GM12878 (cell line): ENCODE measurements around the gene HMSD. TPM values are rescaled to one million over a fixed set of nuclear protein-coding genes. Genes with fewer than 3 reads are reported as not detected.

Experiments
- ATAC-seq: fragments of 200-7000 bp; cut with Tn5 transposase; 3 replicates; pipeline ENCODE4 v1.9.1; 2020; ENCODE audit warnings: mild to moderate bottlenecking, moderate library complexity
- BruUV-seq: library from RNA; stranded (reverse); fragments of 400-500 nt; replicated peaks from 2 replicates; lab custom pipeline; 2021; lab: Mats Ljungman, UMichigan
- CTCF ChIA-PET: fragments of 300-600 bp; sonication (Branson Sonifier 250); formaldehyde crosslinking; extraction: SDS; loops from one replicate; lab custom pipeline; 2021; ENCODE audit warnings: inconsistent platforms; lab: Yijun Ruan, JAX
- POLR2A ChIA-PET: fragments of 350-600 bp; formaldehyde crosslinking; extraction: SDS; loops from one replicate; lab custom pipeline; 2021; ENCODE audit warnings: inconsistent platforms; lab: Charles Lee
- RAD21 ChIA-PET: fragments of 300-600 bp; sonication (Branson Sonifier 250); formaldehyde crosslinking; loops from one replicate; lab custom pipeline; 2023; ENCODE audit warnings: antibody characterized with exemption; ENCODE audit not compliant: unreplicated experiment; lab: Charles Lee
- SMC1A ChIA-PET: fragments of 300-600 bp; sonication (Branson Sonifier 250); formaldehyde crosslinking; loops from one replicate; lab custom pipeline; 2023; ENCODE audit not compliant: unreplicated experiment, uncharacterized antibody; lab: Charles Lee
- DNase-seq: peaks from one replicate; pipeline ENCODE4 v3.0.0-alpha.2; 2011; ENCODE audit warnings: low read depth, low spot score
- FAIRE-seq: peaks from 3 replicates; lab custom pipeline; 2011; peaks lifted over from hg19 to GRCh38; lab: Jason Lieb, UNC
- H2AFZ ChIP-seq: 2 replicates; pipeline ENCODE4 v1.6.0; 2011; ENCODE audit warnings: low read depth, low read length, control low read depth; ENCODE audit not compliant: control insufficient read depth
- H3K27ac ChIP-seq: 2 replicates; pipeline ENCODE4 v1.5.1; 2011; ENCODE audit warnings: control low read depth; ENCODE audit not compliant: control insufficient read depth, insufficient read depth
- H3K27me3 ChIP-seq, 2 experiments: replicated peaks in 1 of 2; 2 replicates each; pipeline versions ENCODE4 v1.6.0 to v1.6.1; 2011; ENCODE audit warnings: low read length in 1 of 2; ENCODE audit not compliant: control insufficient read depth in 2 of 2, insufficient read depth in 2 of 2
- H3K36me3 ChIP-seq, 2 experiments: 2 replicates each; pipeline ENCODE4 v1.5.1; 2011; ENCODE audit warnings: low read length in 1 of 2; ENCODE audit not compliant: control insufficient read depth in 2 of 2, insufficient read depth in 2 of 2
- H3K4me1 ChIP-seq: 2 replicates; pipeline ENCODE4 v1.6.1; 2011; ENCODE audit warnings: mild to moderate bottlenecking, low read length, moderate library complexity, mixed read lengths; ENCODE audit not compliant: control insufficient read depth, insufficient read depth
- H3K4me2 ChIP-seq: 2 replicates; pipeline ENCODE4 v1.6.0; 2011; ENCODE audit warnings: control low read depth; ENCODE audit not compliant: control insufficient read depth, insufficient read depth
- H3K4me3 ChIP-seq: fragments of 200-600 bp; sonication (generic); 2 replicates; pipeline ENCODE4 v1.5.1; 2016
- H3K79me2 ChIP-seq: 2 replicates; pipeline ENCODE4 v1.6.0; 2011; ENCODE audit warnings: low read length; ENCODE audit not compliant: control insufficient read depth, insufficient read depth
- H3K9ac ChIP-seq: 2 replicates; pipeline ENCODE4 v1.8.0; 2011; ENCODE audit warnings: low read length, control low read depth, mixed read lengths; ENCODE audit not compliant: control insufficient read depth, insufficient read depth
- H3K9me3 ChIP-seq: replicated peaks from 3 replicates; pipeline ENCODE4 v1.5.1; 2011; ENCODE audit warnings: mild to moderate bottlenecking, low read length; ENCODE audit not compliant: control insufficient read depth, insufficient read depth
- H4K20me1 ChIP-seq: 2 replicates; pipeline ENCODE4 v1.6.0; 2011; ENCODE audit not compliant: control insufficient read depth, insufficient read depth
- DPF2 ChIP-seq: fragments of 450-650 bp; IDR thresholded peaks from 2 replicates; pipeline ENCODE4 v1.6.1; 2017; ENCODE audit warnings: mild to moderate bottlenecking
- ETV6 ChIP-seq, 2 experiments: fragments of 450-650 bp in 1 of 2; IDR thresholded peaks in 1 of 2; conservative IDR thresholded peaks in 1 of 2; 2 replicates each; pipeline ENCODE4 v1.6.1; 2014; ENCODE audit warnings: antibody characterized with exemption in 1 of 2, borderline replicate concordance in 1 of 2, low read depth in 1 of 2, mild to moderate bottlenecking in 1 of 2, moderate library complexity in 1 of 2
- GATAD2B ChIP-seq: fragments of 450-650 bp; conservative IDR thresholded peaks from 2 replicates; pipeline ENCODE4 v1.6.1; 2017; ENCODE audit warnings: low read depth, mild to moderate bottlenecking, moderate library complexity
- HCFC1 ChIP-seq: fragments of 150-350 bp; IDR thresholded peaks from 2 replicates; pipeline ENCODE4 v1.6.1; 2014; ENCODE audit warnings: low read length
- POLR2AphosphoS5 ChIP-seq: IDR thresholded peaks from 2 replicates; pipeline ENCODE4 v1.6.1; 2011; ENCODE audit warnings: mild to moderate bottlenecking, low read length, inconsistent platforms
- RBBP5 ChIP-seq: fragments of 200-600 bp; sonication (generic); conservative IDR thresholded peaks from 2 replicates; pipeline ENCODE4 v1.6.1; 2016
- SMAD1 ChIP-seq: fragments of 450-650 bp; IDR thresholded peaks from 2 replicates; pipeline ENCODE4 v1.6.1; 2018; ENCODE audit warnings: mild to moderate bottlenecking, low read depth; ENCODE audit not compliant: partially characterized antibody
- SPI1 ChIP-seq: IDR thresholded peaks from 2 replicates; pipeline ENCODE4 v1.6.1; 2011; ENCODE audit warnings: low read depth, mild to moderate bottlenecking, low read length, moderate library complexity, borderline replicate concordance; ENCODE audit not compliant: insufficient read depth
- TCF12 ChIP-seq: IDR thresholded peaks from 2 replicates; pipeline ENCODE4 v1.6.1; 2011; ENCODE audit warnings: low read depth, mild to moderate bottlenecking, low read length
- TCF3 ChIP-seq: IDR thresholded peaks from 2 replicates; pipeline ENCODE4 v1.6.1; 2012; ENCODE audit warnings: low read depth, mild to moderate bottlenecking, low read length, borderline replicate concordance; ENCODE audit not compliant: insufficient read depth
- ZNF622 ChIP-seq: fragments of 450-650 bp; IDR thresholded peaks from 2 replicates; pipeline ENCODE4 v1.6.1; 2017; ENCODE audit warnings: mild to moderate bottlenecking, inconsistent platforms
- WGBS: methylation state at CpG from one replicate; pipeline ENCODE4 v1.1.6; 2016; ENCODE audit warnings: low lambda C conversion rate; ENCODE audit not compliant: insufficient replicate concordance, insufficient coverage; ENCODE audit errors: missing lambda C conversion rate; 5-methylcytosine and 5-hydroxymethylcytosine counted together
- in situ Hi-C: fragments of 300-500 bp; cut with MboI; formaldehyde crosslinking; loops from 9 replicates; pipeline ENCODE4 v1.14.3; 2018; ENCODE audit warnings: mixed read lengths
- intact Hi-C: fragments of 100-400 bp; cut with micrococcal nuclease; formaldehyde crosslinking; loops from one replicate; pipeline ENCODE4 v1.14.2; 2022; ENCODE audit not compliant: unreplicated experiment
- polyA plus RNA-seq, 11 experiments: library from polyadenylated mRNA; depleted of rRNA in 4 of 11; unstranded in 6 of 11; stranded (reverse) in 5 of 11; fragments of >200 nt; fragmentation: Nextera tagmentation in 4 of 11; fragmentation: Illumina TruSeq in 1 of 11; extraction: Ambion mirVana in 4 of 11; extraction: Trizol in 1 of 11; gene quantifications; 1 replicate in 1 of 11; 2 replicates in 10 of 11; pipeline versions ENCODE4 v1.2.1 to v1.2.3, GENCODE V29; 2011 to 2016; ENCODE audit warnings: inconsistent platforms in 2 of 11, missing spikeins in 2 of 11, low read depth in 1 of 11
- total RNA-seq, 4 experiments: library from RNA; depleted of rRNA in 3 of 4; stranded (reverse); fragments of >200 nt in 3 of 4; fragmentation: Illumina TruSeq in 1 of 4; extraction: Trizol in 1 of 4; gene quantifications; 2 replicates each; pipeline versions ENCODE4 v1.2.1 to v1.2.3, GENCODE V29; 2013 to 2021
- TF ChIP-seq, protein P1 (sequence below): fragments of 450-650 bp; IDR thresholded peaks from 2 replicates; pipeline ENCODE4 v1.6.1; 2016; ENCODE audit warnings: mild to moderate bottlenecking
- TF ChIP-seq, protein P2 (sequence below): fragments of 450-650 bp; IDR thresholded peaks from 2 replicates; pipeline ENCODE4 v1.6.1; 2018; ENCODE audit warnings: borderline replicate concordance, mild to moderate bottlenecking; ENCODE audit not compliant: partially characterized antibody
- TF ChIP-seq, protein P3 (sequence below): fragments of 450-650 bp; IDR thresholded peaks from 2 replicates; pipeline ENCODE4 v1.6.1; 2017; ENCODE audit warnings: mild to moderate bottlenecking, moderate library complexity

HMSD gene
- total and polyA plus RNA-seq, 10 of the 15 experiments (the other 5 are each of a cell fraction or from before 2014, with no cell fraction given), result 11.7 to 83.9 (median 37.8) TPM

- TF ChIP-seq TCF3, result 0 out of 2 replicates have a peak, but pooled peaks have one; percentile 70
- peak; percentile 52 for TF ChIP-seq GATAD2B
- TF ChIP-seq SPI1, result peak; percentile 73
- TF ChIP-seq, protein P1, sequence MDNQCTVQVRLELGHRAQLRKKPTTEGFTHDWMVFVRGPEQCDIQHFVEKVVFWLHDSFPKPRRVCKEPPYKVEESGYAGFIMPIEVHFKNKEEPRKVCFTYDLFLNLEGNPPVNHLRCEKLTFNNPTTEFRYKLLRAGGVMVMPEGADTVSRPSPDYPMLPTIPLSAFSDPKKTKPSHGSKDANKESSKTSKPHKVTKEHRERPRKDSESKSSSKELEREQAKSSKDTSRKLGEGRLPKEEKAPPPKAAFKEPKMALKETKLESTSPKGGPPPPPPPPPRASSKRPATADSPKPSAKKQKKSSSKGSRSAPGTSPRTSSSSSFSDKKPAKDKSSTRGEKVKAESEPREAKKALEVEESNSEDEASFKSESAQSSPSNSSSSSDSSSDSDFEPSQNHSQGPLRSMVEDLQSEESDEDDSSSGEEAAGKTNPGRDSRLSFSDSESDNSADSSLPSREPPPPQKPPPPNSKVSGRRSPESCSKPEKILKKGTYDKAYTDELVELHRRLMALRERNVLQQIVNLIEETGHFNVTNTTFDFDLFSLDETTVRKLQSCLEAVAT, result no peak
- 0 out of 2 replicates have a peak, but pooled peaks have one; percentile 31 for TF ChIP-seq DPF2
- no peak for TF ChIP-seq SMAD1
- TF ChIP-seq ETV6 (conservative IDR thresholded peaks at IDR 0.05 in 1 of 2, IDR thresholded peaks at IDR 0.05 in 1 of 2; ENCODE audit: borderline replicate concordance in 1 of 2, low read depth in 1 of 2), result peak in 1 of 2 experiments; percentile 47; a peak in 1 of 4 replicates
- peak; percentile 68; the same call in 1 of the 2 replicates for TF ChIP-seq TCF12
- no peak for TF ChIP-seq ZNF622
Observed at GRCh38 chr18:63936932-63937393, 12.1 kb upstream of the HMSD start (continued).

DNA sequence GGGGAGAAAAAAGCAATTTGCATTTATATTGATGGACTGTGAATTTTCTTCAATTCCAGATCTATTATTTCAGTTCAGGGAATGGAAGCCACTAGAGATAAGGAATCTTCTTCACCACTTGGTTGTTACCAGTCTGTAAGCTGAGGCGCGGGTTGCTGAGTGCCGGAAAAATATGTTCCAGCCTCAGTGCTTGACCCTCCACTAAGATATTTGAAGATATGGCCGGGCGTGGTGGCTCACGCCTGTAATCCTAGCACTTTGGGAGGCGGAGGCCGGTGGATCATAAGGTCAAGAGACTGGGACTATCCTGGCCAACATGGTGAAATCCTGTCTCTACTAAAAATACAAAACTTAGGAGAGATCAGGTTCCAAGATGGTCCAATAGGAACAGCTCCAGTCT is 9.1 kb upstream of the HMSD start:
- no peaks in the 10 kb centered on the region for H3K36me3 ChIP-seq
- ChIA-PET CTCF (interaction anchor here (2.3 kb wide), 1 partner anchor 24 kb away, joined by 6 read pairs; no protein-coding TSS in a partner anchor), RAD21 (no interaction called here), POLR2A (no interaction called here), SMC1A (interaction anchor here (1.4 kb wide), 1 partner anchor 116 kb away, joined by 3 read pairs; no protein-coding TSS in a partner anchor)
- DNase-seq (no peak), ATAC-seq (no peak), FAIRE-seq (no peak)
- TF ChIP-seq, protein P2, sequence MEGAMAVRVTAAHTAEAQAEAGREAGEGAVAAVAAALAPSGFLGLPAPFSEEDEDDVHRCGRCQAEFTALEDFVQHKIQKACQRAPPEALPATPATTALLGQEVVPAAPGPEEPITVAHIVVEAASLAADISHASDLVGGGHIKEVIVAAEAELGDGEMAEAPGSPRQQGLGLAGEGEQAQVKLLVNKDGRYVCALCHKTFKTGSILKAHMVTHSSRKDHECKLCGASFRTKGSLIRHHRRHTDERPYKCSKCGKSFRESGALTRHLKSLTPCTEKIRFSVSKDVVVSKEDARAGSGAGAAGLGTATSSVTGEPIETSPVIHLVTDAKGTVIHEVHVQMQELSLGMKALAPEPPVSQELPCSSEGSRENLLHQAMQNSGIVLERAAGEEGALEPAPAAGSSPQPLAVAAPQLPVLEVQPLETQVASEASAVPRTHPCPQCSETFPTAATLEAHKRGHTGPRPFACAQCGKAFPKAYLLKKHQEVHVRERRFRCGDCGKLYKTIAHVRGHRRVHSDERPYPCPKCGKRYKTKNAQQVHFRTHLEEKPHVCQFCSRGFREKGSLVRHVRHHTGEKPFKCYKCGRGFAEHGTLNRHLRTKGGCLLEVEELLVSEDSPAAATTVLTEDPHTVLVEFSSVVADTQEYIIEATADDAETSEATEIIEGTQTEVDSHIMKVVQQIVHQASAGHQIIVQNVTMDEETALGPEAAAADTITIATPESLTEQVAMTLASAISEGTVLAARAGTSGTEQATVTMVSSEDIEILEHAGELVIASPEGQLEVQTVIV, result no peak
- no peak for TF ChIP-seq RBBP5
- TF ChIP-seq HCFC1, result no peak
- no peak for TF ChIP-seq POLR2AphosphoS5
- TF ChIP-seq, protein P3, sequence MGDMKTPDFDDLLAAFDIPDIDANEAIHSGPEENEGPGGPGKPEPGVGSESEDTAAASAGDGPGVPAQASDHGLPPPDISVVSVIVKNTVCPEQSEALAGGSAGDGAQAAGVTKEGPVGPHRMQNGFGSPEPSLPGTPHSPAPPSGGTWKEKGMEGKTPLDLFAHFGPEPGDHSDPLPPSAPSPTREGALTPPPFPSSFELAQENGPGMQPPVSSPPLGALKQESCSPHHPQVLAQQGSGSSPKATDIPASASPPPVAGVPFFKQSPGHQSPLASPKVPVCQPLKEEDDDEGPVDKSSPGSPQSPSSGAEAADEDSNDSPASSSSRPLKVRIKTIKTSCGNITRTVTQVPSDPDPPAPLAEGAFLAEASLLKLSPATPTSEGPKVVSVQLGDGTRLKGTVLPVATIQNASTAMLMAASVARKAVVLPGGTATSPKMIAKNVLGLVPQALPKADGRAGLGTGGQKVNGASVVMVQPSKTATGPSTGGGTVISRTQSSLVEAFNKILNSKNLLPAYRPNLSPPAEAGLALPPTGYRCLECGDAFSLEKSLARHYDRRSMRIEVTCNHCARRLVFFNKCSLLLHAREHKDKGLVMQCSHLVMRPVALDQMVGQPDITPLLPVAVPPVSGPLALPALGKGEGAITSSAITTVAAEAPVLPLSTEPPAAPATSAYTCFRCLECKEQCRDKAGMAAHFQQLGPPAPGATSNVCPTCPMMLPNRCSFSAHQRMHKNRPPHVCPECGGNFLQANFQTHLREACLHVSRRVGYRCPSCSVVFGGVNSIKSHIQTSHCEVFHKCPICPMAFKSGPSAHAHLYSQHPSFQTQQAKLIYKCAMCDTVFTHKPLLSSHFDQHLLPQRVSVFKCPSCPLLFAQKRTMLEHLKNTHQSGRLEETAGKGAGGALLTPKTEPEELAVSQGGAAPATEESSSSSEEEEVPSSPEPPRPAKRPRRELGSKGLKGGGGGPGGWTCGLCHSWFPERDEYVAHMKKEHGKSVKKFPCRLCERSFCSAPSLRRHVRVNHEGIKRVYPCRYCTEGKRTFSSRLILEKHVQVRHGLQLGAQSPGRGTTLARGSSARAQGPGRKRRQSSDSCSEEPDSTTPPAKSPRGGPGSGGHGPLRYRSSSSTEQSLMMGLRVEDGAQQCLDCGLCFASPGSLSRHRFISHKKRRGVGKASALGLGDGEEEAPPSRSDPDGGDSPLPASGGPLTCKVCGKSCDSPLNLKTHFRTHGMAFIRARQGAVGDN, result no peak
- no peak overlapping the region for H3K4me3 ChIP-seq
- H3K4me1 ChIP-seq, result peaks cover 9% of the 10 kb centered on the region
- H2AFZ ChIP-seq, result no peak overlapping the region
- WGBS, result 98% methylated on average over 8 of the region's 8 CpGs
- intact Hi-C loops (no loop called here), in situ Hi-C loops (no loop called here)
- H3K9ac ChIP-seq, result no peak overlapping the region
- H3K27ac ChIP-seq, result no peak overlapping the region
- H3K4me2 ChIP-seq, result no peak overlapping the region
- BruUV-seq, result no TSS peak
- no peaks in the 10 kb centered on the region for H3K79me2 ChIP-seq
- no peaks in the 10 kb centered on the region for H4K20me1 ChIP-seq
- no peaks in the 10 kb centered on the region for H3K9me3 ChIP-seq
- no peaks in the 10 kb centered on the region for H3K27me3 ChIP-seq
